HUES64 (cell line): ENCODE data around the gene KANK2.

Experiments used
- H3K27ac ChIP-seq: 2 replicates; pipeline ENCODE4 v1.7.0; 2013; ENCODE audit warnings: low read depth, low read length, inconsistent platforms
- H3K27me3 ChIP-seq: 2 replicates; pipeline ENCODE4 v1.6.1; 2013; ENCODE audit warnings: mild to moderate bottlenecking, low read length; ENCODE audit not compliant: insufficient read depth
- H3K36me3 ChIP-seq: 2 replicates; pipeline ENCODE4 v1.6.1; 2013; ENCODE audit warnings: mild to moderate bottlenecking, low read length; ENCODE audit not compliant: insufficient read depth
- H3K4me1 ChIP-seq: 2 replicates; pipeline ENCODE4 v1.6.1; 2013; ENCODE audit warnings: mild to moderate bottlenecking, low read length, moderate library complexity; ENCODE audit not compliant: insufficient read depth
- H3K4me3 ChIP-seq: 2 replicates; pipeline ENCODE4 v1.5.1; 2013; ENCODE audit warnings: mild to moderate bottlenecking, low read length, moderate library complexity
- H3K9ac ChIP-seq: 2 replicates; pipeline ENCODE4 v1.6.1; 2013; ENCODE audit warnings: mild to moderate bottlenecking, low read depth, low read length
- H3K9me3 ChIP-seq: 2 replicates; pipeline ENCODE4 v1.6.1; 2013; ENCODE audit warnings: low read depth, low read length; ENCODE audit not compliant: insufficient read depth
- WGBS: fragments of 150-250, 120-280 bp; methylation state at CpG from one replicate; pipeline ENCODE4 v1.1.7; 2013; ENCODE audit warnings: missing lambda C conversion rate; 5-methylcytosine and 5-hydroxymethylcytosine counted together

Gene KANK2

GRCh38 chr19:11225172-11225571 lies 27.8 kb upstream of the KANK2 start:
- Histone ChIP-seq H3K4me1 (no peaks in the 10 kb centered on the region), H3K9ac (no peak overlapping the region), H3K36me3 (peaks cover 40% of the 10 kb centered on the region), H3K27me3 (no peaks in the 10 kb centered on the region), H3K27ac (no peak overlapping the region), H3K4me3 (no peak overlapping the region), H3K9me3 (peaks cover 8% of the 10 kb centered on the region; the same call in 1 of the 2 replicates)
- WGBS = 97% methylated on average over 4 of the region's 5 CpGs

- H3K27ac ChIP-seq = no peak overlapping the region
- no peak overlapping the region for H3K4me3 ChIP-seq
- peaks cover 8% of the 10 kb centered on the region; the same call in 1 of the 2 replicates for H3K9me3 ChIP-seq
- H3K4me1 ChIP-seq = no peaks in the 10 kb centered on the region
- WGBS = 92% methylated on average over 7 of the region's 7 CpGs
- H3K36me3 ChIP-seq = peaks cover 40% of the 10 kb centered on the region
- H3K9ac ChIP-seq = no peak overlapping the region
- H3K27me3 ChIP-seq = no peaks in the 10 kb centered on the region
Measured at GRCh38 chr19:11224429-11224828, 27.1 kb upstream of the KANK2 start.

GRCh38 chr19:11223200-11223599 lies 25.9 kb upstream of the KANK2 start:
- H3K4me1 ChIP-seq = no peaks in the 10 kb centered on the region
- no peak overlapping the region for H3K4me3 ChIP-seq
- WGBS = 95% methylated on average over 1 of the region's 3 CpGs
- no peaks in the 10 kb centered on the region for H3K27me3 ChIP-seq
- H3K9ac ChIP-seq = no peak overlapping the region
- peaks cover 8% of the 10 kb centered on the region; the same call in 1 of the 2 replicates for H3K9me3 ChIP-seq
- H3K27ac ChIP-seq = no peak overlapping the region
- H3K36me3 ChIP-seq = peaks cover 40% of the 10 kb centered on the region

GRCh38 chr19:11221082-11221598 lies 23.8 kb upstream of the KANK2 start:
- no peak overlapping the region for H3K4me3 ChIP-seq
- no peak overlapping the region for H3K27ac ChIP-seq
- H3K36me3 ChIP-seq = peaks cover 42% of the 10 kb centered on the region
- H3K4me1 ChIP-seq = no peaks in the 10 kb centered on the region
- 96% methylated on average over 3 of the region's 3 CpGs for WGBS
- H3K9ac ChIP-seq = no peak overlapping the region
- H3K9me3 ChIP-seq = peaks cover 8% of the 10 kb centered on the region; the same call in 1 of the 2 replicates
- no peaks in the 10 kb centered on the region for H3K27me3 ChIP-seq

- Histone ChIP-seq H3K9me3 (no peaks in the 10 kb centered on the region), H3K36me3 (peaks cover 41% of the 10 kb centered on the region), H3K9ac (no peak overlapping the region), H3K4me3 (no peak overlapping the region), H3K27me3 (no peaks in the 10 kb centered on the region), H3K27ac (no peak overlapping the region), H3K4me1 (no peaks in the 10 kb centered on the region)
- WGBS = 91% methylated on average over 6 of the region's 6 CpGs
Measured at GRCh38 chr19:11214387-11214786, 17.0 kb upstream of the KANK2 start.

GRCh38 chr19:11210656-11210928 lies 13.2 kb upstream of the KANK2 start:
- Histone ChIP-seq H3K4me1 (no peaks in the 10 kb centered on the region), H3K4me3 (no peak overlapping the region), H3K27me3 (no peaks in the 10 kb centered on the region), H3K36me3 (peaks cover 41% of the 10 kb centered on the region), H3K9ac (no peak overlapping the region), H3K9me3 (no peaks in the 10 kb centered on the region), H3K27ac (no peak overlapping the region)
- WGBS = 92% methylated on average over 1 of the region's 1 CpG

GRCh38 chr19:11209839-11210655 lies 12.7 kb upstream of the KANK2 start:
- Histone ChIP-seq H3K9me3 (no peaks in the 10 kb centered on the region), H3K4me1 (no peaks in the 10 kb centered on the region), H3K9ac (no peak overlapping the region), H3K27ac (no peak overlapping the region), H3K27me3 (no peaks in the 10 kb centered on the region), H3K4me3 (no peak overlapping the region), H3K36me3 (peaks cover 36% of the 10 kb centered on the region)
- 90% methylated on average over 2 of the region's 2 CpGs for WGBS

- Histone ChIP-seq H3K9ac (no peak overlapping the region), H3K4me3 (no peak overlapping the region), H3K36me3 (peaks cover 26% of the 10 kb centered on the region), H3K27me3 (no peaks in the 10 kb centered on the region), H3K9me3 (no peaks in the 10 kb centered on the region), H3K4me1 (no peaks in the 10 kb centered on the region), H3K27ac (no peak overlapping the region)
- WGBS = 94% methylated on average over 37 of the region's 38 CpGs
Measured at GRCh38 chr19:11208561-11209471, 11.5 kb upstream of the KANK2 start.

- H3K4me3 ChIP-seq = no peak overlapping the region
- no peaks in the 10 kb centered on the region for H3K9me3 ChIP-seq
- WGBS = 94% methylated on average over 9 of the region's 9 CpGs
- no peak overlapping the region for H3K27ac ChIP-seq
- H3K4me1 ChIP-seq = peaks cover 3% of the 10 kb centered on the region; the same call in 1 of the 2 replicates
- no peaks in the 10 kb centered on the region for H3K27me3 ChIP-seq
- peaks cover 11% of the 10 kb centered on the region; the same call in 1 of the 2 replicates for H3K36me3 ChIP-seq
- no peak overlapping the region for H3K9ac ChIP-seq
Measured at GRCh38 chr19:11205939-11206570, 8.7 kb upstream of the KANK2 start.

GRCh38 chr19:11204943-11205349 lies 7.6 kb upstream of the KANK2 start:
- WGBS = 94% methylated on average over 5 of the region's 5 CpGs
- Histone ChIP-seq H3K4me1 (peaks cover 3% of the 10 kb centered on the region; the same call in 1 of the 2 replicates), H3K9me3 (no peaks in the 10 kb centered on the region), H3K36me3 (peaks cover 11% of the 10 kb centered on the region; the same call in 1 of the 2 replicates), H3K27me3 (no peaks in the 10 kb centered on the region), H3K4me3 (no peak overlapping the region), H3K27ac (no peak overlapping the region), H3K9ac (no peak overlapping the region)
